Naive thymus-derived CD8-positive, alpha-beta T cell (primary cell): ENCODE data around the gene PAPPA2. TPM values are rescaled to one million over a fixed set of nuclear protein-coding genes. Genes with fewer than 3 reads are reported as not detected.
"Not testable (repeated sequence)": the region's sequence is repeated elsewhere in the genome, so short reads cannot be mapped to it uniquely, and the experiment has no call there.

ENCODE experiments used
- ATAC-seq, 2 donors: fragments of 150-1000 bp; cut with Tn5 transposase in 1 of 2; sonication (Bioruptor Pico), chemical (Tn5 transposase) in 1 of 2; 1 replicate in 1 of 2; 2 replicates in 1 of 2; pipeline ENCODE4 v1.10.0; 2021; ENCODE audit warnings: mild to moderate bottlenecking in 2 of 2, moderate library complexity in 2 of 2
- POLR2A ChIA-PET: fragments of 350-600 bp; sonication (Branson Sonifier 250); formaldehyde crosslinking; loops from one replicate; lab custom pipeline; 2021; ENCODE audit warnings: antibody characterized with exemption; lab: Charles Lee
- DNase-seq, 10 donors: peaks; one replicate each; pipeline versions ENCODE4 v3.0.0 to v3.0.0-alpha.2; 2020 to 2022
- H3K27ac Mint-ChIP-seq, 10 donors: one replicate each; pipeline ENCODE4 v1.8.0; 2020 to 2022; ENCODE audit warnings: mild to moderate bottlenecking in 10 of 10, mixed read lengths in 10 of 10, moderate library complexity in 4 of 10, inconsistent platforms in 1 of 10
- H3K27me3 Mint-ChIP-seq, 5 donors: one replicate each; pipeline ENCODE4 v1.8.0; 2021 to 2022; ENCODE audit warnings: mixed read lengths in 5 of 5
- H3K36me3 Mint-ChIP-seq, 3 donors: one replicate each; pipeline ENCODE4 v1.8.0; 2020 to 2022; ENCODE audit warnings: mixed read lengths in 3 of 3, mild to moderate bottlenecking in 2 of 3, inconsistent platforms in 1 of 3
- H3K4me1 Mint-ChIP-seq, 4 donors: one replicate each; pipeline ENCODE4 v1.8.0; 2021 to 2022; ENCODE audit warnings: mixed read lengths in 4 of 4
- H3K4me3 Mint-ChIP-seq, 10 donors: one replicate each; pipeline ENCODE4 v1.8.0; 2020 to 2022; ENCODE audit warnings: mild to moderate bottlenecking in 10 of 10, mixed read lengths in 10 of 10, moderate library complexity in 6 of 10, inconsistent platforms in 1 of 10
- H3K9me3 Mint-ChIP-seq, 9 donors: one replicate each; pipeline ENCODE4 v1.8.0; 2020 to 2022; ENCODE audit warnings: mixed read lengths in 9 of 9, mild to moderate bottlenecking in 3 of 9, inconsistent platforms in 1 of 9, moderate library complexity in 1 of 9
- polyA plus RNA-seq, 3 donors: library from polyadenylated mRNA; unstranded; fragments of 300-500 nt; fragmentation: Illumina TruSeq; gene quantifications; one replicate each; pipeline ENCODE4 v1.2.3, GENCODE V29; 2021
- total RNA-seq, 8 experiments: library from RNA in 2 of 8; stranded (reverse) in 2 of 8; gene quantifications; one replicate each; pipeline ENCODE4 v1.2.3 and lab custom pipeline; 2021 to 2026

PAPPA2 gene
- total and polyA plus RNA-seq, 5 experiments from 2014 or later: 0.05 to 0.47 TPM; not detected in 3

DNA sequence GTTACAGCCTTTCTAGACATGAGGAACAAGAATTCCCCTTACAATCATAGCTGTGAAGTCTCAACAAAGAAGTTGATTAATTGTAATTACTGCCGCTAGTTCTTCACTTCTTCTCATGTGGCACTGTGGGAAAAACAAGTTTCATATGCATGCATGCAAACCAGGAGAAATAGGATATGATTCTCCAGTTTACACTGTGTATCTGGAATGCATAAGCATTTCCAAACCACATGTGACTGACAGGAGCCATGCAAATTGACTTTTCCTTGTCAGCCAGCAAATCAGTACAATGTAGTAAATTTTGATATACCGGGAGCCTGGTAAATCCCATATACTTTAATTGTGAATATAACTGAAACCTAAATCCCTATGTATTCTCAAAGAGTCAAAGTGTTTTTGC, 279.3 kb downstream of the PAPPA2 start:
- POLR2A ChIA-PET: no interaction called here
- Mint-ChIP-seq H3K36me3 (peaks cover 0 to 9% (median 0%) of the 10 kb centered on the region in 3 donors), H3K9me3 (peaks cover 0 to 20% (median 7%) of the 10 kb centered on the region in 9 donors), H3K4me1 (no peaks in the 10 kb centered on the region), H3K4me3 (no peak overlapping the region), H3K27ac (no peak overlapping the region), H3K27me3 (peaks cover 0 to 16% (median 5%) of the 10 kb centered on the region in 5 donors)
- ATAC-seq (no peak), DNase-seq (no peak)

DNA sequence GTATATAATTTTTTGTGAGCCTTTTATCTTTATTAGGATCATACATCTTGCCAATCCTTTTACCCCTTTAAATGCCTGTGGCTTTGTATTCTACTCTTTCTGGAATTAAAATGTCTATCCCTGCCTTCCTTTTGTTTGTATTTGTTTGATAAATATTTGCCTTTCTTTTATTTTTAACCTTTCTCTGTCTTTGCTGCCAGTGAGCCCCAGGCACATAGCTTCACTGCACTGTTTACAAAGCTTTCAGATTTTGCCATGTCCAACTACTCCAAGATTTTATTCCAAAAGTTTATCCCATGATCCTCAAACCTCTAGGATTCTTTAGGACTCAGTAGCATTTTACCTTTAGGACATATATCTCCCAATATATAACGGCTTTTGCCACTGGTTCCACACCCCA, 281.2 kb downstream of the PAPPA2 start:
- Mint-ChIP-seq H3K9me3 (peaks cover 0 to 20% (median 7%) of the 10 kb centered on the region in 9 donors), H3K27ac (peak overlapping the region in 1 of 10 donors; percentile 5), H3K36me3 (peaks cover 0 to 9% (median 0%) of the 10 kb centered on the region in 3 donors), H3K27me3 (peaks cover 0 to 12% (median 1%) of the 10 kb centered on the region in 5 donors), H3K4me3 (no peak overlapping the region), H3K4me1 (no peaks in the 10 kb centered on the region)
- no peak for ATAC-seq
- POLR2A ChIA-PET: no interaction called here
- DNase-seq: no peak

- H3K9me3 Mint-ChIP-seq: peaks cover 0 to 20% (median 7%) of the 10 kb centered on the region in 9 donors
- H3K4me3 Mint-ChIP-seq: no peak overlapping the region
- peaks cover 0 to 11% (median 1%) of the 10 kb centered on the region in 5 donors for H3K27me3 Mint-ChIP-seq
- no peaks in the 10 kb centered on the region for H3K4me1 Mint-ChIP-seq
- H3K36me3 Mint-ChIP-seq: peaks cover 0 to 9% (median 0%) of the 10 kb centered on the region in 3 donors
- POLR2A ChIA-PET: no interaction called here
- ATAC-seq: no peak
- no peak overlapping the region for H3K27ac Mint-ChIP-seq
- no peak for DNase-seq
Observed at GRCh38 chr1:176745945-176746344, 283.0 kb downstream of the PAPPA2 start.

GRCh38 chr1:176752505-176752904, 289.5 kb downstream of the PAPPA2 start:
- no peak for ATAC-seq
- H3K27ac Mint-ChIP-seq: no peak overlapping the region
- no peak overlapping the region for H3K4me3 Mint-ChIP-seq
- peaks cover 0 to 5% (median 0%) of the 10 kb centered on the region in 5 donors for H3K27me3 Mint-ChIP-seq
- no peaks in the 10 kb centered on the region for H3K36me3 Mint-ChIP-seq
- no peak for DNase-seq
- H3K4me1 Mint-ChIP-seq: no peaks in the 10 kb centered on the region
- POLR2A ChIA-PET: no interaction called here
- peaks cover 3 to 11% (median 5%) of the 10 kb centered on the region in 9 donors for H3K9me3 Mint-ChIP-seq

DNA sequence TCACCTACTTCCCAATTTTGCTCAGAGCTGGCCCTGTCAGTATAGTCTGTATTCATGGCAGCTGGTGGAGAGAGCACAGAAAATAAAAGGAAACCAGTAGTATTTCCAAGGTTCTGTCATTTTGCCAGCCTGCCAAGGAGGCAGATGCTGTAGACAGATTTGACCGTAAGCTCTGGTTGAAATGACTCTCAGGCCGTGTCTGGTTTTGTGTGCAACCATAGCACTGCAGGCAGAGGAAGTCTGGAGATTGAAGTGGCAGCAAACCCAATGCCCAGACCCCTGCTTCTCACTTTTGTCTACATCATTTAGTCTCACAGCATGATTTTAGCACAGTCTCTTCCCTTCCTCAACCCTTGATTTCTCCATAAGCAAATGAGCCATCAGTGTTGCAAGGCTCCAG, 291.7 kb downstream of the PAPPA2 start:
- ATAC-seq: no peak
- Mint-ChIP-seq H3K27me3 (peaks cover 0 to under 1% (median 0%) of the 10 kb centered on the region in 5 donors), H3K27ac (no peak overlapping the region), H3K4me3 (no peak overlapping the region), H3K36me3 (no peaks in the 10 kb centered on the region), H3K4me1 (no peaks in the 10 kb centered on the region), H3K9me3 (peaks cover 3 to 11% (median 5%) of the 10 kb centered on the region in 9 donors)
- DNase-seq: no peak
- POLR2A ChIA-PET: no interaction called here

GRCh38 chr1:176756817-176757216, 293.8 kb downstream of the PAPPA2 start:
- H3K4me3 Mint-ChIP-seq, H3K4me1 Mint-ChIP-seq, DNase-seq, H3K27ac Mint-ChIP-seq, POLR2A ChIA-PET, ATAC-seq, H3K36me3 Mint-ChIP-seq, H3K27me3 Mint-ChIP-seq: not testable (repeated sequence)
- peaks cover 3 to 11% (median 5%) of the 10 kb centered on the region in 9 donors for H3K9me3 Mint-ChIP-seq

DNA sequence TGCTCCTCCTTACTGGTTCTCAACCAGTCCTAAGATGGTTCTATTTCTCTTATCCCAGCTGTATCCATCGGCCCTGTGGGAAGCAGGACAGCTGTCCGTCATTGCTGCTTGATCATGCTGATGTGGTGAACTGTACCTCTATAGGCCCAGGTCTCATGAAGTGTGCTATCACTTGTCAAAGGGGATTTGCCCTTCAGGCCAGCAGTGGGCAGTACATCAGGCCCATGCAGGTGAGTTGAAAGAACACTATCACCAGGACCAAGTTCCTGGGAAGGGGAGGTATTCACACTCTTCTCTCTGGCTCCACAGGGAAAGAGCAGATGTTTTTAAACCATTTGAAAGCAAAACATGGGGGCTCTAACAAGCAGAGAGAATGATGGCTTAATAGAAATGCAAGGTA, 302.6 kb downstream of the PAPPA2 start:
- no peak for DNase-seq
- POLR2A ChIA-PET: no interaction called here
- Mint-ChIP-seq H3K27me3 (peaks cover 3 to 14% (median 13%) of the 10 kb centered on the region in 5 donors), H3K27ac (no peak overlapping the region), H3K4me1 (no peaks in the 10 kb centered on the region), H3K9me3 (peaks cover 0 to 3% (median 0%) of the 10 kb centered on the region in 9 donors), H3K36me3 (no peaks in the 10 kb centered on the region), H3K4me3 (no peak overlapping the region)
- ATAC-seq: no peak

DNA sequence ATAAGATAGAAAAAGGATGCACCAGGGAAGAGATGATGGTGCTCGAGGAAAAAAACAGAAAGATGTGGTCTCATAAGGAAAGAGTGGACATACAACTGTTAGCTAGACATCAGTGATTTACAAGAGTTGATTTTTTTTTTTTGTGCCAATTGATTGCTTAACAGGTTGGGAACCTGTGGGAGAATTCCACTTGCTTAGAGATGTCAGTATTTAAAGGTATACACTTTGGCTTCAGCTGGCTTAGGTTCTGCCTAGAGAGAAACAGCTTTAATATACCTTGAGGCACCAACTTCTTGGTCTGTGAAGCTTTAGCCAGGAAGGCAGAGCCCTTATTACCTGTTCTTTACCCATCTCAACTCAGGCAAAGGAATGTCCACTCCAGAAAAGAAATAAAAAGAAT, 303.8 kb downstream of the PAPPA2 start:
- no peak overlapping the region for H3K4me3 Mint-ChIP-seq
- POLR2A ChIA-PET: no interaction called here
- ATAC-seq (no peak), DNase-seq (no peak)
- H3K36me3 Mint-ChIP-seq: no peaks in the 10 kb centered on the region
- no peaks in the 10 kb centered on the region for H3K4me1 Mint-ChIP-seq
- peaks cover 0 to 3% (median 0%) of the 10 kb centered on the region in 9 donors for H3K9me3 Mint-ChIP-seq
- peaks cover 2 to 16% (median 13%) of the 10 kb centered on the region in 5 donors for H3K27me3 Mint-ChIP-seq
- no peak overlapping the region for H3K27ac Mint-ChIP-seq

GRCh38 chr1:176767714-176768136, 304.8 kb downstream of the PAPPA2 start:
- no peak for DNase-seq
- Mint-ChIP-seq H3K4me3 (no peak overlapping the region), H3K9me3 (peaks cover 0 to 3% (median 0%) of the 10 kb centered on the region in 9 donors), H3K27me3 (peaks cover 2 to 16% (median 13%) of the 10 kb centered on the region in 5 donors), H3K36me3 (no peaks in the 10 kb centered on the region), H3K4me1 (no peaks in the 10 kb centered on the region), H3K27ac (no peak overlapping the region)
- POLR2A ChIA-PET: no interaction called here
- no peak for ATAC-seq

GRCh38 chr1:176768532-176768931, 305.6 kb downstream of the PAPPA2 start:
- ATAC-seq: no peak
- peaks cover 2 to 16% (median 13%) of the 10 kb centered on the region in 5 donors for H3K27me3 Mint-ChIP-seq
- H3K4me3 Mint-ChIP-seq: no peak overlapping the region
- H3K4me1 Mint-ChIP-seq: no peaks in the 10 kb centered on the region
- no peaks in the 10 kb centered on the region for H3K36me3 Mint-ChIP-seq
- H3K9me3 Mint-ChIP-seq: peaks cover 0 to under 1% (median 0%) of the 10 kb centered on the region in 9 donors
- POLR2A ChIA-PET: no interaction called here
- no peak overlapping the region for H3K27ac Mint-ChIP-seq
- no peak for DNase-seq

DNA sequence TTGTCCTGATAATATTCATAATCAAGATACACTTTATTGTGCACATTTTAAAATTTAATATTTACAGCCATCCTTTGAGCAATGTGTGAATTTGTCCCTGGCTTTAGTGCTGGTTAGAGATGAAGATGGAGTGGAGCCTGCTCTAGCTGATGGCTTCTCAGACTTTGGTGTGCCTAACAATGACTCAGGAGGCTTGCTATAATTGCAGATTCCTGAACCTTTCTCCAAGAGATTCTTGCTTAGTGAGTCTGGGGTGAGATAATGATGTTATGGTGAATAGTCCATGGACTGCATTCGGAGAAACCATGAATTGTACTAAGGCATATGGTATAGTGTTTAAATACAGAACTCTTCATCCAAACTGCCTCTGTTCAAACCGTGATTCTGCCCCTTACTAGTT, 307.1 kb downstream of the PAPPA2 start:
- H3K27me3 Mint-ChIP-seq: peaks cover 2 to 21% (median 13%) of the 10 kb centered on the region in 5 donors
- ATAC-seq: no peak
- no peaks in the 10 kb centered on the region for H3K36me3 Mint-ChIP-seq
- H3K4me3 Mint-ChIP-seq: no peak overlapping the region
- H3K4me1 Mint-ChIP-seq: no peaks in the 10 kb centered on the region
- H3K27ac Mint-ChIP-seq: no peak overlapping the region
- POLR2A ChIA-PET: no interaction called here
- DNase-seq: no peak
- peaks cover 0 to 4% (median 0%) of the 10 kb centered on the region in 9 donors for H3K9me3 Mint-ChIP-seq

DNA sequence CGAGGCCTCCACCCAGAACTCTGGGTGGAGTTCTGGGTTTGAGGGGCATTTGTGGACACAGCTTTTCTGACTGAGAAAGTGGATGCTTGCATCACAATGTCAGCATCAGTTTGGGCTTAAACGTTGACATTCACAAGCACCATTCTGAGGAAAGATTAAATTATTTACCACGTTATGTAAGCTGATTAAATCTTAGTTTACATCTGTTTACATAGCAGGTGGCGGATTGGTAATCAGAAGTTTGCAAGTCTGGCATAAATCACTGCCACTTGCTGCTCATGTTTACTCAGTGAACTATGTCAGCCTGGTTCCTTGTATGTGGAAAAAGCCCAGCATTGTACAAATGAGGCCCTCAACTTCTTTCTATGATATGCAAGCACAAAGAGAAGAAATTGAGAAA, 310.1 kb downstream of the PAPPA2 start:
- Mint-ChIP-seq H3K27ac (no peak overlapping the region), H3K36me3 (no peaks in the 10 kb centered on the region), H3K9me3 (peaks cover 0 to 4% (median 0%) of the 10 kb centered on the region in 9 donors), H3K4me1 (no peaks in the 10 kb centered on the region), H3K4me3 (no peak overlapping the region), H3K27me3 (peaks cover 0 to 17% (median 10%) of the 10 kb centered on the region in 5 donors)
- POLR2A ChIA-PET: no interaction called here
- no peak for DNase-seq
- no peak for ATAC-seq

- DNase-seq: no peak
- no peaks in the 10 kb centered on the region for H3K4me1 Mint-ChIP-seq
- no peak overlapping the region for H3K27ac Mint-ChIP-seq
- H3K4me3 Mint-ChIP-seq: no peak overlapping the region
- peaks cover 0 to 4% (median 0%) of the 10 kb centered on the region in 9 donors for H3K9me3 Mint-ChIP-seq
- H3K27me3 Mint-ChIP-seq: peaks cover 0 to 6% (median 2%) of the 10 kb centered on the region in 5 donors
- no peak for ATAC-seq
- no peaks in the 10 kb centered on the region for H3K36me3 Mint-ChIP-seq
- POLR2A ChIA-PET: no interaction called here
Observed at GRCh38 chr1:176774224-176774623, 311.2 kb downstream of the PAPPA2 start.

- ATAC-seq: no peak
- POLR2A ChIA-PET: no interaction called here
- H3K4me1 Mint-ChIP-seq: no peaks in the 10 kb centered on the region
- DNase-seq: no peak
- peaks cover 0 to 4% (median 0%) of the 10 kb centered on the region in 9 donors for H3K9me3 Mint-ChIP-seq
- peaks cover 0 to 6% (median under 1%) of the 10 kb centered on the region in 5 donors for H3K27me3 Mint-ChIP-seq
- H3K27ac Mint-ChIP-seq: no peak overlapping the region
- no peaks in the 10 kb centered on the region for H3K36me3 Mint-ChIP-seq
- H3K4me3 Mint-ChIP-seq: no peak overlapping the region
Observed at GRCh38 chr1:176775378-176775777, 312.4 kb downstream of the PAPPA2 start.
